Right lobe of liver (tissue), 6 donors: ENCODE results near the gene BAIAP2L2. TPM values are rescaled to one million over a fixed set of nuclear protein-coding genes. Genes with fewer than 3 reads are reported as not detected.
A peak's percentile ranks its signal among the peaks of the same experiment; 100 is the strongest.
"Not testable (repeated sequence)": the region's sequence is repeated elsewhere in the genome, so short reads cannot be mapped to it uniquely, and the experiment has no call there.

ENCODE experiments used
- ATAC-seq, 4 donors: fragments of 200-7000 bp; cut with Tn5 transposase; one replicate each; pipeline ENCODE4 v1.9.1; 2020; ENCODE audit warnings: mild to moderate bottlenecking in 4 of 4, moderate library complexity in 4 of 4
- DNase-seq, 3 donors: peaks; one replicate each; pipeline ENCODE4 v3.0.0-alpha.2; 2020
- H3K27ac ChIP-seq, 3 donors: fragments of 200-600 bp; one replicate each; pipeline ENCODE4 v1.8.0; 2022
- H3K27me3 ChIP-seq, 2 donors: fragments of 200-600 bp; one replicate each; pipeline ENCODE4 v1.8.0; 2022
- H3K36me3 ChIP-seq, 4 donors: fragments of 200-600 bp; sonication (generic) in 1 of 4; one replicate each; pipeline versions ENCODE4 v1.5.1 to v1.8.0; 2017 to 2022; ENCODE audit warnings: control low read depth in 1 of 4
- H3K4me1 ChIP-seq, 4 donors: fragments of 200-600 bp; sonication (generic) in 1 of 4; one replicate each; pipeline versions ENCODE4 v1.5.1 to v1.8.0; 2017 to 2022; ENCODE audit warnings: control low read depth in 1 of 4
- H3K4me3 ChIP-seq, 3 donors: fragments of 200-600 bp; one replicate each; pipeline ENCODE4 v1.8.0; 2022
- H3K9me3 ChIP-seq, 4 donors: fragments of 200-600 bp; sonication (generic) in 1 of 4; one replicate each; pipeline versions ENCODE4 v1.5.1 to v1.8.0; 2017 to 2022; ENCODE audit warnings: control low read depth in 1 of 4
- POLR2A ChIP-seq: fragments of 450-650 bp; IDR thresholded peaks from one replicate; pipeline ENCODE4 v1.6.1; 2017; ENCODE audit warnings: antibody characterized with exemption, mild to moderate bottlenecking
- WGBS: methylation state at CpG from one replicate; pipeline ENCODE4 v1.1.6; 2018; ENCODE audit warnings: low coverage, low lambda C conversion rate; ENCODE audit not compliant: insufficient coverage; ENCODE audit errors: missing lambda C conversion rate; 5-methylcytosine and 5-hydroxymethylcytosine counted together
- intact Hi-C, 2 donors: fragments of 100-400 bp; cut with DNase I; formaldehyde crosslinking; loops; one replicate each; pipeline versions ENCODE4 v1.11.2 to v1.14.1; 2022
- total RNA-seq, 6 experiments: library from RNA; depleted of rRNA in 2 of 6; stranded (reverse); fragments of >200 nt in 2 of 6; fragmentation: NEBNext Ultra II Directional in 3 of 6; extraction: Animal tissue kit (Norgen Biotek cat#: 25700) in 3 of 6; gene quantifications; one replicate each; pipeline versions ENCODE4 v1.1.0 to v1.2.4, GENCODE V29; 2016 to 2023
- TF ChIP-seq, protein P1 (sequence below), 4 donors: fragments of 200-600 bp in 3 of 4; fragments of 450-650 bp in 1 of 4; IDR thresholded peaks; one replicate each; pipeline versions ENCODE4 v1.5.1 to v1.8.0; 2016 to 2022; ENCODE audit warnings: antibody characterized with exemption in 4 of 4, mild to moderate bottlenecking in 2 of 4
- donor health status: DM: no; HTN: yes; CAD: no.
- donor health status: DM: no; HTN: no; CAD: no.
- donor health status: DM: no; HTN: no; CAD: no.
- donor health status: DM: no; HTN: yes; CAD: no.
- donor health status: DM: no; HTN: yes; CAD: no.

Gene BAIAP2L2
- total RNA-seq, 6 experiments from 2014 or later, result 0.79 to 5.0 (median 1.4) TPM

GRCh38 chr22:38151126-38151500 is 40.6 kb upstream of the BAIAP2L2 start:
- no peak overlapping the region for H3K4me3 ChIP-seq
- no peaks in the 10 kb centered on the region for H3K36me3 ChIP-seq
- no peaks in the 10 kb centered on the region for H3K27me3 ChIP-seq
- H3K27ac ChIP-seq, result no peak overlapping the region
- intact Hi-C loops, result no loop called here
- H3K4me1 ChIP-seq, result peaks cover 0 to 21% (median 10%) of the 10 kb centered on the region in 4 donors
- WGBS, result 92% methylated on average over 8 of the region's 8 CpGs
- no peak for ATAC-seq
- no peak for TF ChIP-seq POLR2A
- TF ChIP-seq, protein P1, sequence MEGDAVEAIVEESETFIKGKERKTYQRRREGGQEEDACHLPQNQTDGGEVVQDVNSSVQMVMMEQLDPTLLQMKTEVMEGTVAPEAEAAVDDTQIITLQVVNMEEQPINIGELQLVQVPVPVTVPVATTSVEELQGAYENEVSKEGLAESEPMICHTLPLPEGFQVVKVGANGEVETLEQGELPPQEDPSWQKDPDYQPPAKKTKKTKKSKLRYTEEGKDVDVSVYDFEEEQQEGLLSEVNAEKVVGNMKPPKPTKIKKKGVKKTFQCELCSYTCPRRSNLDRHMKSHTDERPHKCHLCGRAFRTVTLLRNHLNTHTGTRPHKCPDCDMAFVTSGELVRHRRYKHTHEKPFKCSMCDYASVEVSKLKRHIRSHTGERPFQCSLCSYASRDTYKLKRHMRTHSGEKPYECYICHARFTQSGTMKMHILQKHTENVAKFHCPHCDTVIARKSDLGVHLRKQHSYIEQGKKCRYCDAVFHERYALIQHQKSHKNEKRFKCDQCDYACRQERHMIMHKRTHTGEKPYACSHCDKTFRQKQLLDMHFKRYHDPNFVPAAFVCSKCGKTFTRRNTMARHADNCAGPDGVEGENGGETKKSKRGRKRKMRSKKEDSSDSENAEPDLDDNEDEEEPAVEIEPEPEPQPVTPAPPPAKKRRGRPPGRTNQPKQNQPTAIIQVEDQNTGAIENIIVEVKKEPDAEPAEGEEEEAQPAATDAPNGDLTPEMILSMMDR (IDR thresholded peaks at IDR 0.05), result no peak
- peaks cover 0 to 1% (median 0%) of the 10 kb centered on the region in 4 donors for H3K9me3 ChIP-seq
- DNase-seq, result peak in 2 of 3 donors; percentile 18 to 28

GRCh38 chr22:38148245-38148644 is 37.8 kb upstream of the BAIAP2L2 start:
- H3K4me1 ChIP-seq, result peaks cover 0 to 10% (median 3%) of the 10 kb centered on the region in 4 donors
- DNase-seq, result peak in 2 of 3 donors; percentile 23 to 36
- 55% methylated on average over 3 of the region's 5 CpGs for WGBS
- H3K9me3 ChIP-seq, result peaks cover 0 to 1% (median 0%) of the 10 kb centered on the region in 4 donors
- TF ChIP-seq, protein P1 (IDR thresholded peaks at IDR 0.05), result no peak
- no peak for TF ChIP-seq POLR2A
- intact Hi-C loops, result no loop called here
- H3K4me3 ChIP-seq, result no peak overlapping the region
- H3K36me3 ChIP-seq, result no peaks in the 10 kb centered on the region
- ATAC-seq, result no peak
- no peak overlapping the region for H3K27ac ChIP-seq
- H3K27me3 ChIP-seq, result no peaks in the 10 kb centered on the region

- peaks cover 0 to 11% (median 2%) of the 10 kb centered on the region in 4 donors for H3K4me1 ChIP-seq
- ATAC-seq, H3K9me3 ChIP-seq, intact Hi-C loops, H3K27ac ChIP-seq, H3K27me3 ChIP-seq, H3K36me3 ChIP-seq, H3K4me3 ChIP-seq: not testable (repeated sequence)
- peak in 2 of 3 donors; percentile 2 to 3 for DNase-seq
- WGBS, result no CpG with 5 or more reads among the region's 3 CpGs
These were observed 35.7 kb upstream of the BAIAP2L2 start for GRCh38 chr22:38146166-38146565.

GRCh38 chr22:38144025-38144405 is 33.5 kb upstream of the BAIAP2L2 start:
- intact Hi-C loops, result no loop called here
- no CpG with 5 or more reads among the region's 5 CpGs for WGBS

DNA sequence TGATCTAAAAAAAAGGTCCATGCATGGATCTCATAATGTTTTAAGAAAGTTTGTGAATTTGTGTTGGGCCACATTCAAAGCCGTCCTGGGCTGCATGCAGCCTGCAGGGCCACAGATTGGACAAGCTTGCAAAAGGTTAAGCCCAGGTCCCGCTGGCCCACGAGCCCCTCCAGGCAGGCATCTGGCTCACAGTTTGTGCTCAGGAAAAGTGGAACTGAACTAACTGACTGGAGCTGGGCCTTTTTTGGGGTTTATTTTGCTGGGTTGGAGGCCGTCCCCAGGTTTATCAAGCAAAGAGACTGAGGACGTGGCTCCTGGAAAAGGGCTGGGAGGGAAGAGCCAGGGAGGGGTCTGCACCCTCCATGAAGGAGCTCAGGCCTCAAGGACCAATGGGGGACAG is 32.1 kb upstream of the BAIAP2L2 start:
- intact Hi-C loops, result no loop called here
- ATAC-seq, result no peak
- H3K9me3 ChIP-seq, result no peaks in the 10 kb centered on the region
- no peak overlapping the region for H3K27ac ChIP-seq
- peaks cover 0 to 13% (median 2%) of the 10 kb centered on the region in 4 donors for H3K4me1 ChIP-seq
- TF ChIP-seq POLR2A, result no peak
- TF ChIP-seq, protein P1 (IDR thresholded peaks at IDR 0.05), result no peak
- no peak overlapping the region for H3K4me3 ChIP-seq
- DNase-seq, result peak in 2 of 3 donors; percentile 27 to 37
- 96% methylated on average over 4 of the region's 5 CpGs for WGBS
- H3K36me3 ChIP-seq, result no peaks in the 10 kb centered on the region
- H3K27me3 ChIP-seq, result no peaks in the 10 kb centered on the region

More at GRCh38 chr22:38144025-38144405, 33.5 kb upstream of the BAIAP2L2 start:
- peaks cover 0 to 13% (median 2%) of the 10 kb centered on the region in 4 donors for H3K4me1 ChIP-seq
- no peaks in the 10 kb centered on the region for H3K27me3 ChIP-seq
- H3K9me3 ChIP-seq, result no peaks in the 10 kb centered on the region
- H3K4me3 ChIP-seq, result no peak overlapping the region
- TF ChIP-seq, protein P1 (IDR thresholded peaks at IDR 0.05), result no peak
- TF ChIP-seq POLR2A, result no peak
- ATAC-seq (peak in 2 of 4 donors; percentile 15 to 36), DNase-seq (peak in 2 of 3 donors; percentile 29 to 37)
- no peaks in the 10 kb centered on the region for H3K36me3 ChIP-seq
- no peak overlapping the region for H3K27ac ChIP-seq
